H4 (cell line): ENCODE data around the gene WFDC1. TPM values are rescaled to one million over a fixed set of nuclear protein-coding genes. Genes with fewer than 3 reads are reported as not detected.

Source experiments
- DNase-seq: peaks from one replicate; pipeline ENCODE4 v3.0.0-alpha.2; 2015; ENCODE audit warnings: low spot score
- total RNA-seq: library from RNA; depleted of rRNA; stranded (reverse); fragments of >200 nt; shearing (Covaris generic); gene quantifications from 2 replicates; pipeline ENCODE4 v1.2.3, GENCODE V29; 2014

Gene WFDC1
- total RNA-seq, 1 experiment from 2014 or later, result not detected

DNA sequence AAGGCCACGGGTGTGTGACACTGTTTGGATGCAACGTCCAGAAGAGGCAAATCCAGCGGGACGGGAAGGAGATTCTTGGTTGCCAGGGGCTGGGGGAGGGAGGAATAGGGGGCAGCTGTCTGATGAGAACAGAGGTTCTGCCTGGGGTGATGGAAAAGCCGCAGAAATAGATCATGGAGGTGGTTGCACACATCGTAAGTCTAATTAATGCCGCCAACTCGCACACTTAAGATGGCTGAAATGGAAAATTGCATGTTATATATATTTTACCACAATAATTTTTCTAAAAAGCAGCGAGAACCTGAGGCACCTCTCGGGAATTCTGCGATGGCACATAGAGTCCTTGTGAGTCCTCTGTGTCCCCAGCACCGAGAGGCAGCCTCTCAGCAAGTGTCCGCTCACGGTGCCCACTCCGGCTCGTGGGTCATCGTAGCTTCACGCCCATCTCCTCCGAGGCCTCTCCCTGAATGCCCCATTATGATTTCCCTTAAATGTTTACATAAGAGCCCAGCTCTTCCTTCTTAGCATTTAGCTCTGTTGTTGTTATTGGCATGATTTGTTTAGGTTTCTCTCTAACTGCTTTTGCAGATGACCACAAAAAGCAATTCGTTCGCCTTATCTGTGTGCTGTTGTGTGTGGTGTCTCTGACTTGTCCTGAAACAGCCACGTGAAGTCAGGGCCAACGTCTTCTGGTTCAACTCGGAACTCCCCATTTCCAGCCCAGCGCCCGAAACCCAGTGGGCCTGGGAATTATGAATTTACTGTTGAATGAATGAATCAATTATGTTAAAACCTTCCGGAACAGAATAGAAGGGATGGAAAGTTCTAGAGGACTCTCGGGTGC is 7.7 kb downstream of the WFDC1 start:
- DNase-seq, result peak; percentile 87

DNA sequence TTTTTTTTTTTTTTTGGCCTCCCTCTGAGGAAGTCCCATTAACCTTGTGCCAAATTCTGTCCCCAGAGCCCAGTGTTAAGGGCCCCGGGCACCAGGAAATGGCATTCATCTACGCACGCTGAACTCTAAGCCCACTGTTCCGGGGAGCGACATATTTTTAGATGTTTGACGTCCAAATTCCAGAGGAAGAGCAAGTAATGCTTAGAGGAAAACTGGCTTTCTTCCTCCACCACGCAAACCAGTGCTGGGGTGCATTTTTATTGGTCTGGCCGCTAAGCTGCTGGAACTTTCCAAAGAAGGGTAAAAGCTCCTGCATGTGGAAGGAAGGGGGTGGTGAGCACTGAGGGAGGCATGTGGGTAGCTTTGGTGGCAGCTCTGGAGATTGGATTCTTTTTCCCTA is 8.3 kb downstream of the WFDC1 start:
- DNase-seq, result peak; percentile 55

DNA sequence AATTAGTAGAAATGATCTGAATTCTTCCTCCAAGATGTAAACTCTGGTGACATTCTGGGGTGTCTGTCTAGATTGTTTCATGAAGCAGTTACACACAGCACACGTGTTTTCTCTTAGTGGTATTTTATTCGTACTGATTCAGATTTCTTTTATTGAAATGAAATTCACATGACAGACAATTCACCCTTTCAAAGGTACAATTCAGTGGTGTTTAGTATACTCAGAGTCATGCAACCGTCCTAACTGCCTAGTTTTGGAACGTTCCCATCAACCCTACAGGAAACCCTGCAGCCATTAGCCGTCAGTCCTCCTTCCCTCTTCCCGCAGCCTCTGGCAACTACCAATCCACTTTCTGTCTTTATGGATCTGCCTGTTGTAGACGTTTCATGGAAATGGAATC is 8.8 kb downstream of the WFDC1 start:
- no peak for DNase-seq

DNA sequence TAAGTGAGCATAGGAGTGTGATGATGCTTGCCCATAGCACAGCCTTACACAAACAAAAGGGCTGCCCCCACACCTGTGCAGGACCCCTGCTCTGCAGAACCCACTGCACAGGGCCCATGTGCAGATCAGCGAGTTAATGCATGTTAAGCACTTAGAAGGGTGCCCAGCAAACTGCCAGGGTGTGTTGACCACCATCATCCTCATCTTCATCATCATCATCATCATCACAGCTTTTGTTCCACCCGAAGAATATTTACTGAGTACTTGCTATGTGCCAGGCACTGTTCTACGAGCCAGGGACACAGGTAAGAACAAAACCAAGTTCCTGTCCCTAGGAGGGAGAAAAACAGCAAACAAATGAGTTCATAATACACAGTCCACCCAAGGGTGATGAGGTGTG is 11.9 kb downstream of the WFDC1 start:
- no peak for DNase-seq

DNA sequence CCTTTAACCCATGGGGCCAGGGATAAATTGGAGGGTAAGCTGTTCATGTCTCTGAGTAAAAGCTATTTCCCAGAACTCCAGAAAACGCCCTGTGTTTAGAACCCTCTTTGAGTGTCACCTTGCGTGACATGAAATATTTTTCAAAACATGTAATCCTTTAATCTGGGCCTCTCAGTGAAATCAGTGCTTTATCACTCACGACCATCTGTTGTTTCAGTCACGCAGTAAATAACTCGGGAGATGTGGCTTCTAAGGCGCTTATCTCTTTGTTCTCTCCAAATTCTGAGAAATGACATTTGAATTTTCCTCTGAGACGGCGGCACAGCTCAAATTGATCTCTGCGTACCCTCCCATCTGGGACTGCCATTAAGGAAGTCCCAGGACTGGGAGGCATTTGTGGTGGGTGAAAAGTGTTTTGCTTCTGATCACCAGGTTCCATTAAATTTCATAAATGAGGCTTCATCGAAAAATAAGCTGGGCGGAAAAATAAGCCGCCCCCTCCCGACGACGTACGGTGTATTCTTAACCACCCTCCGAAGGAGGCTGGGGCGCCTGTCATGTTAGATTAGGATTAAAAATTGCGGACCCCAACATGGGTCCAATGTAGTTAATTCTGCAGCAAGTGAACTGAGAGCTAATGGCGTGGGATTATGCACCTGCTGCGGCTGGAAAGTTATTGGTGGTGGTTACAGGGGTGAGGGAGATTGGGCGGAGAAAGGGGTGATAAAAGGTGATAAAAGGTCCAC is 12.7 kb downstream of the WFDC1 start:
- no peak for DNase-seq

DNA sequence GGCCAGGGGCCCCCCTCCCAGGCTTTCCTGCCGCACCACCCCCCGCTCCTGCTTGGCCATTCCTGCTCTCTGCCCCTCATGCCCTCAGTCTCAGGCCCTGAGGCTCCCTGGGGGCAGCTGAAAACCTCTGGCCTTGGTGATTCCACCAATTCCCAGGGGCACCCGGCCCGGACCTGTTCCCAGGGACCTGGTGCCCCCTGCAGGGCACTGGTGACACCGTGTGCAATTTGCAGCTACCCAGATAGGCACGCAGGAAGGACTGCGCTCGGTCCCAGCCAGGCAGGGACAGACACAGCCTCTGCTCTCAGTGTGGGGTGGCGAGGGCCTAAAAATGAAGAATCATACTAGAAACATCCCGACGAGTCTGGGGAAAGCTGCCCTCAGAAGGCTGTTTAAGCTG is 13.4 kb downstream of the WFDC1 start:
- peak; percentile 51 for DNase-seq

DNA sequence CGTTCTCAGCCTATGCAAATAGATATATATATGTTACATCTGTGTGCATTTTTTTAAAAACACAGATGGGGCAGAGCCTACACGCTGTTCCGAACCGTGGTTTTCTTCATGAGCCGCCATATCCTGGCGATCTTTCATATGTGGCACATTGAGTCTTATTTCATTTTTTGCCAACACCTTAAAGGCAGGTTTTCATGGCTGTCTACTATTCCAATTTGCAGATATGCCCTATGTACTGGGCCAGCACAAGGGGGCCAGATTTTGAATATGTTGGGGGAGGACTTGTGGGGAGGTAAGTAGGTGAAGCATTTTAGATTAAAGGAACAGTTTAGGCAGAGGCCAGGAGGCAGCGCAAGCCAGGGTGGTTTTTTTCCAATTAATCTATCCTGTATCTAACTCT is 16.0 kb downstream of the WFDC1 start:
- DNase-seq, result no peak

DNA sequence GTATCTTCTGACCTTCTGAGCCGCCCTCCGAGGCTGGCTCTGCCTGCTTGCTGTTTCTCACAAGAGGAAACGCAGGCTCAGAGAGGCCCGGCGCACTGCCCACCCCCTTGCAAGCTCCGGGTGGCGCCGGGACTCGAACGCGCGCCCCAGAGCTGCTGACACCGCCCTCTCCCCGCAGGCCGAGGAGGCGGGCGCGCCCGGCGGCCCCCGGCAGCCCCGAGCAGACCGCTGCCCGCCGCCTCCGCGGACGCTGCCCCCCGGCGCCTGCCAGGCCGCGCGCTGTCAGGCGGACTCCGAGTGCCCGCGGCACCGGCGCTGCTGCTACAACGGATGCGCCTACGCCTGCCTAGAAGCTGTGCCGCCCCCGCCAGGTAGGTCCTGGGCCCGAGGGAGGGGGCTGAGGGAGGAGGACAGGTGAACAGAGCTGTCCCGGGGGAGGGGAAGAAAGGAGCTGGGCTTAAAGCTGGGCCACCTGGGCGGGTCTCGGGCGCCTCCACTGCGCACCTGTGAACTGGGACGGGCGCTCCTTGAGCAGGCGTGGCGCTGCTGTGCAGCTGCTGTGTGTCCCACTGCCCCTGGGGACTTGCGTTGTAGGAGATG is 18.2 kb downstream of the WFDC1 start:
- no peak for DNase-seq

DNA sequence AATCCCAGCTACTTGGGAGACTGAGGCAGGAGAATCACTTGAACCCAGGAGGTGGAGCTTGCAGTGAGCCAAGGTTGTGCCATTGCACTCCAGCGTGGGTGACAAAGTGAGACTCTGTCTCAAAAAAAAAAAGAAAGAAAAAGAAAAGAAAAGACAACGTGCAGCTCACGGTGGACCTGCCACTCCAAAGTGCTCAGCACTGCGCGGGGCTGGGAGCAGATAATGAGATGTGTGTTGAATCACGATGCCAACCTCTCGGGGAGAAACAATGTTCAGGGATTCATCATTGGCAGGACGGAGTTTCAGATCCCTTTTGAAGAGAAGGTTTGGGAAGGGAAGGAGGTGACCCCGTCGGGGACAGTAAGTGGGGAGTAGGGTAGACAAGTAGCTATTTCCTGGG is 19.2 kb downstream of the WFDC1 start:
- DNase-seq, result no peak

DNA sequence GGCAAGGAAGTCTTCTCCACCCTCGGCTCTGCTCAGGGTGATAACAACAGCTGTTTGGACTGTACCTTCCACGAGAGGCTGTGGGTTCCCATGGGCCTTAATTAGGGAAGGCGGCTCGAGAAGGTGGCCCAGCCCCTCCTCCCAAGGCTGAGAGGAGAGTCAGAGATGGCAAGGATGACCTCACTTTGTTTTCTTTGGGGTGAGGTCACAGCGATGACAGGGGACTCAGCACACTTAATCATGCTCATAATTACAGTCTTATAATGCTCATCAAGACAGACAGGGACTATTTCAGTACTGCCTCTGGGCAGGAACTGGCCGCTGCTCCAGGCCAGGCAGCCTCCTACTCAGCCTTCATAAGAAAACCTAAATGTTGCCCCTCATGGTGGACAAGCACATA is 19.7 kb downstream of the WFDC1 start:
- DNase-seq, result no peak

DNA sequence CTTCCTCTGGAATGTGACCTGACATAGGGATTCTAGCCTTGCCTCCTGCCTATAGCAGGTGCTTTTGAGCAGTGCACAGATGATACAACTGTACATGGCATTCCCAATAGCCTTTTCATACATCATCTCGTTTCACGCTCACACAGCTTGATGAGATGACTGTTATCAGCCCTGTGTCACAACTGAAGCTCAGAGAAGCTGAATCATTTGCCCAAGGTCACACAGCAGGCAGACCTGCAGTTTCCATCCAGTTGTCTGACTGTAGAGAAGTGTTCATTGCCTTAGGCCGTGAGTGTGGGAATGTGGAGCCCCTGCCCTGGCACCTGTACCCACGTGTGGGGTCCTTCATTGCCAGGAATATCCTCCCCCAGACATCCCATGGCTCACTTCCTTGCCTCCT is 20.1 kb downstream of the WFDC1 start:
- DNase-seq, result no peak

DNA sequence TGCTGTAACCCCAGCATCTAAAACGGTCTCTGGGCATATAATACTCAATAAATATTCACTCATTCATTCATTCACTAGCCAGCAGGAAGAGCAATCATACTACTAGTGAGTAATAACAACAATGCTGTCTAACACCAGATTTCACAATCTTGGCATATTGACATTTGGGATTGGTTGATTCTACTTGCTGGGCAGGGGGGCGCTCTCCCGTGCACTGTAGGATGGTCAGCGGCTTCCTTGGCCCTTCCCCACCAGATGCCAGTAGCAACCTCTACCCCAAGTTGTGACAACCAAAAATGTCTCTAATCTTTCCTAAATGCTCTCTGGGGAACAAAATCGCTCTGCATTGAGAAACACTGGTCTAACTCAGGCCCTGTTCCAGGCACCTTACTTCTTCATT is 20.7 kb downstream of the WFDC1 start:
- no peak for DNase-seq

DNA sequence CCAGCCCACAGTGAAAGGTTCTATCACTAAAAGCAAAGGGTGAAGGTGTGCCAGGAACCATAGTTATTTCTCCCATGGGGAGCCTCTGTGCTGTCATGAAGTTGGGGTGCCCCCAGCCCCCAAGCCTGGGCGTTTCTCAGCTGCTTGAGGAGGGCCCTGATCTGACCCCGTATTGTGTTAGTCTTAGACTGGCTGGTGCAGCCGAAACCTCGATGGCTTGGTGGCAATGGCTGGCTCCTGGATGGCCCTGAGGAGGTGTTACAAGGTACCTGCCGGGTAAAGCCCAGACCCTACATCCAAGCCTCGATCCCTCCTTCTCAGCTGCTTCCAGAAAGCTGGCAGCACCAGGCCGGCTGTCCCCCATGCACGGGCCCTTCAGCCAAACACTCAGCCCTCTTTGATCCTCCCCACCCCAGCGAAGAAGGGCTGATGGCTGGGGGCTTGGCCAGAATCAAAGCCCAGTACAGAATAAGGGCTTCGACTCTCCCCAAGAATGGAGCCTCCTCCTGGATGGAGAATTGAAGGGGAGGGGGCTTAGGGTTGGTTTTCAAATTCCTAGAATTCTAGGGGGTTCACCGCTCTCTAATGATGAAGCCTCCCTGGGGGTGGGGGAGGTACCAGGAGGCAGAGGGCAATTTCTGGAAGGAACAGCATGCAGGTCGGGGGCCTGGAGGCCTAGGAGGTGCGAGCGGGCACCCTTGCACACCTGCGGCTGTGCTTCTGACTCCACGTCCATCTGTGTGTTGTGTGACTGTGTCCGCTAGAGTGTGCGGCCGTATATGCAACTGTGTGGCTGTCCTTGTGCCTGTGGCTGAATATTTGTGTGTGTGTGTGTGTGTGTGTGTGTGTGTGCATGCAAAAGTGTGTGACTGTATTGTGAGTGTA is 23.7 kb downstream of the WFDC1 start:
- DNase-seq, result no peak

DNA sequence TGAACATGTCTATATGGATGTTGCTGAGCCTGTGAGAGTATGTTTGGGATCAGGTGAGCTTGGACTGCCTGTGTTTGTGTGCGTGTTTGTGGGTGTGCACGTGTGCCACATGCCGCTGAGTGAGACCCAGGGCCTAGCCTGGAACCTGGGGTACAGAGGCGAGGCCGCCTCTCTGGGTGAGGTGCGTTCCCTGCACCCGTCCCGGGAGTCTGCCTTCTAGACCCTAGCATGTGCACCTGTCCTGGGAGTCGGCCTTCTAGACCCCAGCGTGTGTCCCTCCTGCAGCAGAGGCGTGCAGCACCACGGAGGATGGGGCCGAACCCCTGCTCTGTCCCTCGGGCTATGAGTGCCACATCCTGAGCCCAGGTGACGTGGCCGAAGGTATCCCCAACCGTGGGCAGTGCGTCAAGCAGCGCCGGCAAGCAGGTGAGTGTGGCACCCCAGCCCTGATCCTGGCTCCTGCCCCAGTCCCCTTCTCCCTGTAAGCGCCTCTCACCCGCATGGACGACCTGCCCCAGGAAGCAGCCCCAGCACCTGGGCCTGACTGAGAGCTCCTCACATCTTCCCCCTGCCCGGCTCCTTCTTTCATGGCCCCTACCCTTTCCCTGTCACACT is 24.6 kb downstream of the WFDC1 start:
- no peak for DNase-seq

DNA sequence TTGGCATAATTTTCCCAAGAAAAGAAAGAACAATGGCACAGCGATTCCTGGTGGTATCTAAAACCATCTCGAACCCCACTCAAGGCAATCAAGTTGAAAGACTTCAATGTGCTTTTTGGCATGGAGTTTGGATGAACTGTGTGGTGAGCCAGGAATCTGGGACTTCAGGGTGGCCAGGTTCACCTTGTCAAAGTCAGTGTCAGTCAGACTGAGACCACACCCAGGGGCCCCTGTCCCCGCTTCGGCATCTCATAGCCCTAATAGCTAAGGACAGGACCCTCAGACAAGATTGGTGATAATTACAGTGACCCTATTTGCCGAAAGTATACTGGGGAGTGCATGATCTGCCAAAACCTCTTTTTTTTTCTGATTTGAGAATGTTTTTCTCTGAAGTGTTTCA is 25.8 kb downstream of the WFDC1 start:
- no peak for DNase-seq

DNA sequence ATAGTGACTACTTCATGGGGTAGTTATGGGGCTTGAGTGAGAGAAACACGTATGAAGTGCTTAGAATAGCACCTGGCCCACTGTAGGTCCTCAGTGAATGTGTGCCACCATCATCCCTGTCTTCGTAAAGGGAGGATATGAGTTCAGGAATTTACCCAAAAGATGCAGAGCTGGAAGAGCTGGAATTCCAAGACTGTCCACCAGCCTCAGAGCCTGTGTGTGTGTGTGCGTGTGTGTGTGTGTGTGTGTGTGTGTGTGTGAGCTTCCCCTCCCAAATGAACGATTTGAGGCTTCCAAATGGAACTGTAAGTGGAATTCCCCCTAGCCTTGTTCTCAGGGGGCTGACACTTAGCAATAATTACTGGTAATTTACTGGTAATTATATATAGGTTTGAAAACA is 27.3 kb downstream of the WFDC1 start:
- no peak for DNase-seq

DNA sequence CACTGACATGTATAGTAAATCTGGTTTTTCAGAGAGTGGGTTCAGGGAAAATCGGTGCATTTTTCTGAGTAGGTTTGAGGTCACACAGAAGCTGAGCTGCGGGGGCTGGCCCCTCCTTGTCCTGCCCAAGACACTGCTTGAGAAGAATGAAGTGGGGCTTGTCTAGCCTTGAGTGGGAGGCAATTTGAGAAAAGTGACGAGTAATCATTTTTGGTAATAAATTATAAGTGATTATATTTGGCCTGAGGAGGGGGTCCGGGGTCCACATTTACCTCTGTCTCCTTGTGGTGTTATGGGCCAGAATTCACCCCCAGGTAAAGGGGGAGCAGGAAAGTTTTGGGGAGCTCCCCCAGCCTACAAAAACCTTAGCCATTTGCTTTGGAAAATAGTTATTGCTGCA is 28.1 kb downstream of the WFDC1 start:
- DNase-seq, result no peak

DNA sequence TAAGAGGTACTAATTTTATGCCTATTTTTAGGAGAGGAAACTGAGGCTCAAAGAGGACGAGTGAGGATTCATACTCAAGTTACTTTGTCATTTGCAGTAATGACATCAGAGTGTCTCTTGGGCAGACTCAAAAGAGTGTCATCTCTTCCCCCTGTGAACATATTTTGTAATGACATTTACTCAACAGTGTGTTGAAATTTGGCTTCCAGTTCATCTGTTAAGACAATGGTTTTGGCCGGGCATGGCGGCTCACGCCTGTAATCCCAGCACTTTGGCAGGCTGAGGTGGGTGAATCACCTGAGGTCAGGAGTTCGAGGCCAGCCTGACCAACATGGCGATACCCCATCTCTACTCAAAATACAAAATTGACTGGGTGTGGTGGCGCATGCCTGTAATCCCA is 28.9 kb downstream of the WFDC1 start:
- no peak for DNase-seq

DNA sequence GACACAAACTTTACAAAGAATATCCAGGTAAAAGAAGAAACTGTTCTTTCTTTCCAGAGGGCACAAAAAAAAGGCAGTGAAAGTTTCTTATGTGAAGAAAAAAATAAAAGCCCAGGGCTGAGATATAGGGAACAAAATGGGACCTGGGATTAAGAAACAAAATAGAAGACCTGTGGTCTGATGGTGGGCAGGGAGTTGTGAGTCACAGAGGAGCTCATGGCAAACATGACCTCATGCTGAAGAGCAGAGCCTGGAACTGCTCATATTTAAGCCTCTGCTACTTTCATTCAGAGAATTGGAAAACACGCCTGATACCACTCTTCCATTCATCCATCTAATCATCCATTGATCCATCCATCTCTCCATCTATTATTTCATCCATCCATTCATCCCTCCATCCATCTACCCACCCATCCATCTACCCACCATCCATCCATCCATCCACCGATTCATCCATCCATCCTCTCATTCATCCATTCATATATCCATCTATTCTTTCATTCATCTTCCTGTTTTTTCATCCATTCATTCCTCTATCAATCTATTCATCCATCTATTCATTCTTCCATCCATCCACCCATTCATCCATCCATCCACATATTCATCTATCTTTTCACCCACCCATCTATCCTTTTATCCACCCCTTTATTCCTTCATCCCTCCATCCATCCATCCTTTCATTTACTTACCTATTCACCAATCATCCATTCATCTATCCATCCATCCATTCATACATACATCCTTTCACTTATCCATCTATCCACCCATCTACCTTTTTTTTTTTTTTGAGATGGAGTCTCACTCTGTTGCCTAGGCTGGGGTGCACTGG is 30.0 kb downstream of the WFDC1 start:
- peak; percentile 42 for DNase-seq

DNA sequence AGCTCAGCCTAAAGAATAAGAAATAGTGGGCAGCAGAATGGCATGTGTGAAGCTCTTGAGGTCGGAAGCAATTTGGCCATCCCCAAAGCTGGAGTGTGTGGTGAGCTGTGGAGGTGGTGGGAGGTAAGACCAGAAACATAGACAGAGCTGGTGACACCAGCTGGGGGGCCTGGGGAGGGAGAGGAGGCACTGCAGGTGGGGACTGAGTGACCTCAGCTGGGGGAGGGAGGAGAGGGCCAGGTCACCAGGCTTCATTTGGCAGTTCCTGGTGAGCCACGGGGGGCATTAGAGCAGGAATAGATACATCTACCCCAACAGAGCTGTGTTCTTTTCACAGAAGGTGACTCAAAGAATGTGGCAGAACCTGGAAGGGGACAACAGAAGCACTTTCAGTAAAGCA is 31.9 kb downstream of the WFDC1 start:
- DNase-seq, result no peak
